ENCODE data around the gene PTDSS2.
"Not testable (repeated sequence)": the region's sequence is repeated elsewhere in the genome, so short reads cannot be mapped to it uniquely, and the experiment has no call there.

PTDSS2 gene

GRCh38 chr11:433641-434040 is 16.4 kb upstream of the PTDSS2 start:
- H3K36me3 ChIP-seq, result no peaks in the 10 kb centered on the region
- intact Hi-C loops (cut with DNase I; ENCODE audit: low total_unique reads), result no loop called here

GRCh38 chr11:434496-434895 is 15.6 kb upstream of the PTDSS2 start:
- Histone ChIP-seq H3K4me1 (no peaks in the 10 kb centered on the region), H3K4me3 (no peak overlapping the region), H3K27me3 (peaks cover 0 to 55% of the 10 kb centered on the region in 2 donors), H3K36me3 (no peaks in the 10 kb centered on the region), H3K27ac (no peak overlapping the region), H3K9me3 (no peaks in the 10 kb centered on the region)
- intact Hi-C loops (cut with DNase I; ENCODE audit: low total_unique reads), result no loop called here
- DNase-seq, result no peak
- no peak for TF ChIP-seq CTCF (IDR thresholded peaks at IDR 0.05)

More at GRCh38 chr11:433641-434040, 16.4 kb upstream of the PTDSS2 start:
- Histone ChIP-seq H3K4me1 (no peaks in the 10 kb centered on the region), H3K27ac (no peak overlapping the region), H3K9me3 (no peaks in the 10 kb centered on the region), H3K4me3 (no peak overlapping the region), H3K27me3 (peaks cover 0 to 47% of the 10 kb centered on the region in 2 donors)
- TF ChIP-seq CTCF (IDR thresholded peaks at IDR 0.05), result no peak
- DNase-seq, result no peak

- H3K4me3 ChIP-seq; intact Hi-C loops (cut with DNase I; ENCODE audit: low total_unique reads); DNase-seq; H3K36me3 ChIP-seq; H3K9me3 ChIP-seq; H3K27ac ChIP-seq; H3K4me1 ChIP-seq: not testable (repeated sequence)
- peaks cover 0 to 62% of the 10 kb centered on the region in 2 donors for H3K27me3 ChIP-seq
These were observed 14.9 kb upstream of the PTDSS2 start for GRCh38 chr11:434999-435740.

GRCh38 chr11:437228-437870 is 12.7 kb upstream of the PTDSS2 start:
- intact Hi-C loops (cut with DNase I; ENCODE audit: low total_unique reads), result no loop called here
- Histone ChIP-seq H3K4me1 (peaks cover 0 to 10% (median 0%) of the 10 kb centered on the region in 4 donors), H3K9me3 (no peaks in the 10 kb centered on the region), H3K4me3 (no peak overlapping the region), H3K27ac (no peak overlapping the region), H3K36me3 (no peaks in the 10 kb centered on the region), H3K27me3 (peaks cover 0 to 75% of the 10 kb centered on the region in 2 donors)
- DNase-seq, result no peak
- TF ChIP-seq CTCF (IDR thresholded peaks at IDR 0.05), result no peak

GRCh38 chr11:438101-438844 is 11.8 kb upstream of the PTDSS2 start:
- DNase-seq, result no peak

More at GRCh38 chr11:438101-438844, 11.8 kb upstream of the PTDSS2 start:
- Histone ChIP-seq H3K27ac (no peak overlapping the region), H3K9me3 (no peaks in the 10 kb centered on the region), H3K4me3 (no peak overlapping the region), H3K4me1 (peaks cover 0 to 10% (median 0%) of the 10 kb centered on the region in 4 donors), H3K27me3 (peaks cover 0 to 75% of the 10 kb centered on the region in 2 donors), H3K36me3 (no peaks in the 10 kb centered on the region)
- TF ChIP-seq CTCF (IDR thresholded peaks at IDR 0.05), result no peak
- intact Hi-C loops (cut with DNase I; ENCODE audit: low total_unique reads), result no loop called here

Measured in tibial artery (tissue), 4 donors.